ENCODE results near the gene NR2C2AP. TPM values are rescaled to one million over a fixed set of nuclear protein-coding genes. Genes with fewer than 3 reads are reported as not detected.

NR2C2AP gene
- polyA plus RNA-seq, 1 experiment, result 3.8 TPM

- Histone ChIP-seq H3K27me3 (ENCODE audit: control insufficient read depth, insufficient read depth, low read length) (no peaks in the 10 kb centered on the region), H3K27ac (ENCODE audit: low read depth, low read length) (no peak overlapping the region), H3K9me3 (ENCODE audit: control insufficient read depth, insufficient read depth, low read length) (no peaks in the 10 kb centered on the region), H3K4me3 (ENCODE audit: low read depth, low read length) (no peak overlapping the region)
- ChIA-PET POLR2A (no interaction called here), CTCF (no interaction called here)
- no peak for TF ChIP-seq CTCF (IDR thresholded peaks at IDR 0.05; ENCODE audit: low read depth, low read length)
- DNase-seq (ENCODE audit: low read depth, low spot score), result no peak
These were observed 40.7 kb downstream of the NR2C2AP start for GRCh38 chr19:19162495-19162894.

GRCh38 chr19:19160461-19161035 is 42.7 kb downstream of the NR2C2AP start:
- peaks cover 7% of the 10 kb centered on the region for H3K9me3 ChIP-seq (ENCODE audit: control insufficient read depth, insufficient read depth, low read length)
- no peak overlapping the region for H3K4me3 ChIP-seq (ENCODE audit: low read depth, low read length)
- H3K27me3 ChIP-seq (ENCODE audit: control insufficient read depth, insufficient read depth, low read length), result no peaks in the 10 kb centered on the region
- ChIA-PET CTCF (interaction anchor here (7.1 kb wide), 1 partner anchor 14 kb away, joined by 56 read pairs; no protein-coding TSS in a partner anchor), POLR2A (interaction anchor here (0.7 kb wide), 1 partner anchor 31 kb away, joined by 5 read pairs; the partner anchor contains the start of genes BORCS8 and RFXANK)
- TF ChIP-seq CTCF (IDR thresholded peaks at IDR 0.05; ENCODE audit: low read depth, low read length), result no peak
- H3K27ac ChIP-seq (ENCODE audit: low read depth, low read length), result no peak overlapping the region
- DNase-seq (ENCODE audit: low read depth, low spot score), result no peak

- Histone ChIP-seq H3K27ac (ENCODE audit: low read depth, low read length) (no peak overlapping the region), H3K4me3 (ENCODE audit: low read depth, low read length) (no peak overlapping the region), H3K9me3 (ENCODE audit: control insufficient read depth, insufficient read depth, low read length) (peaks cover 8% of the 10 kb centered on the region), H3K27me3 (ENCODE audit: control insufficient read depth, insufficient read depth, low read length) (no peaks in the 10 kb centered on the region)
- ChIA-PET POLR2A (interaction anchor here (0.7 kb wide), 1 partner anchor 32 kb away, joined by 5 read pairs; the partner anchor contains the start of genes BORCS8 and RFXANK), CTCF (interaction anchor here (0.6 to 7.1 kb wide), 4 partner anchors 13 to 183 kb away, joined by 4 to 56 read pairs (median 20); no protein-coding TSS in a partner anchor)
- TF ChIP-seq CTCF (IDR thresholded peaks at IDR 0.05; ENCODE audit: low read depth, low read length), result no peak
- DNase-seq (ENCODE audit: low read depth, low spot score), result no peak
These were observed 43.7 kb downstream of the NR2C2AP start for GRCh38 chr19:19159534-19159933.

- no peak overlapping the region for H3K27ac ChIP-seq (ENCODE audit: low read depth, low read length)
- H3K27me3 ChIP-seq (ENCODE audit: control insufficient read depth, insufficient read depth, low read length), result no peaks in the 10 kb centered on the region
- no peak overlapping the region for H3K4me3 ChIP-seq (ENCODE audit: low read depth, low read length)
- no peak for TF ChIP-seq CTCF (IDR thresholded peaks at IDR 0.05; ENCODE audit: low read depth, low read length)
- H3K9me3 ChIP-seq (ENCODE audit: control insufficient read depth, insufficient read depth, low read length), result peaks cover 8% of the 10 kb centered on the region
- ChIA-PET CTCF (interaction anchor here (5.5 to 7.1 kb wide), 2 partner anchors 11 to 17 kb away, joined by 35 to 56 read pairs; no protein-coding TSS in a partner anchor), POLR2A (interaction anchor here (0.7 kb wide), 1 partner anchor 371 kb away, joined by 4 read pairs; no protein-coding TSS in a partner anchor)
- no peak for DNase-seq (ENCODE audit: low read depth, low spot score)
These were observed 45.4 kb downstream of the NR2C2AP start for GRCh38 chr19:19157808-19158207.

- no peak overlapping the region for H3K27ac ChIP-seq (ENCODE audit: low read depth, low read length)
These were observed 47.6 kb downstream of the NR2C2AP start for GRCh38 chr19:19155495-19156219.

More at GRCh38 chr19:19155495-19156219, 47.6 kb downstream of the NR2C2AP start:
- ChIA-PET CTCF (interaction anchor here (5.5 to 7.1 kb wide), 2 partner anchors 9 to 19 kb away, joined by 35 to 56 read pairs; no protein-coding TSS in a partner anchor), POLR2A (interaction anchor here (1.1 kb wide), 1 partner anchor 12 kb away, joined by 3 read pairs; no protein-coding TSS in a partner anchor)
- no peak overlapping the region for H3K4me3 ChIP-seq (ENCODE audit: low read depth, low read length)
- H3K9me3 ChIP-seq (ENCODE audit: control insufficient read depth, insufficient read depth, low read length), result peaks cover 8% of the 10 kb centered on the region
- H3K27me3 ChIP-seq (ENCODE audit: control insufficient read depth, insufficient read depth, low read length), result no peaks in the 10 kb centered on the region
- no peak for DNase-seq (ENCODE audit: low read depth, low spot score)
- TF ChIP-seq CTCF (IDR thresholded peaks at IDR 0.05; ENCODE audit: low read depth, low read length), result no peak

Measured in AG04450 (cell line).